Uterus (tissue), 4 donors: ENCODE results near the gene ICA1. TPM values are rescaled to one million over a fixed set of nuclear protein-coding genes. Genes with fewer than 3 reads are reported as not detected.

ENCODE experiments used
- DNase-seq, 2 donors: peaks; one replicate each; pipeline ENCODE4 v3.0.0-alpha.2; 2019 to 2020
- H3K27ac ChIP-seq, 2 donors: fragments of 200-600 bp; sonication (generic); 1 replicate in 1 of 2; 2 replicates in 1 of 2; pipeline ENCODE4 v1.5.1; 2016 to 2018
- H3K27me3 ChIP-seq, 2 donors: fragments of 200-600 bp; sonication (generic); one replicate each; pipeline ENCODE4 v1.5.1; 2018 to 2019; ENCODE audit warnings: control low read depth in 1 of 2
- H3K36me3 ChIP-seq, 2 donors: fragments of 200-600 bp; sonication (generic); one replicate each; pipeline ENCODE4 v1.5.1; 2019; ENCODE audit warnings: control low read depth in 1 of 2
- H3K4me1 ChIP-seq, 2 donors: fragments of 200-600 bp; sonication (generic); one replicate each; pipeline ENCODE4 v1.5.1; 2018 to 2019; ENCODE audit warnings: control low read depth in 1 of 2
- H3K4me3 ChIP-seq, 2 donors: fragments of 200-600 bp; sonication (generic); 1 replicate in 1 of 2; 2 replicates in 1 of 2; pipeline ENCODE4 v1.5.1; 2018 to 2019; ENCODE audit warnings: mild to moderate bottlenecking in 1 of 2
- H3K9me3 ChIP-seq, 2 donors: fragments of 200-600 bp; sonication (generic); one replicate each; pipeline ENCODE4 v1.5.1; 2019; ENCODE audit warnings: control low read depth in 1 of 2
- POLR2A ChIP-seq, 2 donors: fragments of 450-650 bp; IDR thresholded peaks; one replicate each; pipeline ENCODE4 v1.6.1; 2016; ENCODE audit warnings: antibody characterized with exemption in 2 of 2, mild to moderate bottlenecking in 1 of 2, moderate library complexity in 1 of 2
- intact Hi-C: fragments of 100-400 bp; cut with DNase I; formaldehyde crosslinking; loops from one replicate; pipeline ENCODE4 v1.15.1; 2023; ENCODE audit warnings: low total_unique reads
- total RNA-seq, 4 donors: library from RNA; depleted of rRNA in 3 of 4; stranded (reverse); fragments of >200 nt in 3 of 4; gene quantifications; one replicate each; pipeline versions ENCODE4 v1.1.0 to v1.2.4, GENCODE V29; 2014 to 2023
- TF ChIP-seq, protein P1 (sequence below), 4 experiments: fragments of 200-600 bp in 2 of 4; fragments of 450-650 bp in 2 of 4; sonication (generic) in 2 of 4; IDR thresholded peaks; one replicate each; pipeline ENCODE4 v1.5.1; 2016 to 2019; ENCODE audit warnings: antibody characterized with exemption in 4 of 4, mild to moderate bottlenecking in 2 of 4, moderate library complexity in 1 of 4
- donor health status: DM: yes; HTN: yes; CAD: no.

ICA1 gene
- total RNA-seq, 4 donors from 2014 or later, result 3.5 to 36.9 (median 28.5) TPM

DNA sequence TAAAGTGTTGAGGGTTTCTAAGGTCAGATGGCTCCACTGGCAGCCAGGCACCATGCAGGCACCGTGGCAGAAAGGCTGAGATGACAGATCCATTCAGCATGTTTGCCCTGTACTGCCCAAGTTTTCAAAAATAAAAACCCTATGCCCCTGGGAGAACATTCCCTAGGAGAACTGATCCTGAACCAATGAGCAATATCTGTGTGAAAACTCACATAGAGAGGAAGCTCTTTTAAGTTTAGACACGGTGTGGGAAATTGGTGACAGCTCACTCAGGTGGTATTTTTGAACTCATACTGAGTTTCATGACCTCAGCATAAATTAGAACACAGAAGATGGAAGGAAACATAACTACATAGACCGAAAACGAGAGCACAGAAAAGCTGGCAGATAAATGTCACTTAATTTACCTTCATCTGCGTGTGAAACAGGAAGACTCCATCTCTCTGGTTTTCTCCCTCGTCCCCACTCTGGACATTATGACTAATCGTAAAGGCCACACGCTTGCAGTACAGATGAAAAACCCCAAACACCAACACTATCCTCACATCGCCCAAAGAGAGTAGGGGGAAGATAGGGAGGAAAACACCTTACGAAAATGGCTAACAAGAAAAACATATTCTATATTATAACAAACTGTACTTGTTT is 127.8 kb downstream of the ICA1 start:
- DNase-seq, result no peak
- no peaks in the 10 kb centered on the region for H3K36me3 ChIP-seq
- no peaks in the 10 kb centered on the region for H3K9me3 ChIP-seq
- no peaks in the 10 kb centered on the region for H3K4me1 ChIP-seq
- H3K27me3 ChIP-seq, result no peaks in the 10 kb centered on the region
- intact Hi-C loops, result no loop called here
- no peak overlapping the region for H3K27ac ChIP-seq
- no peak overlapping the region for H3K4me3 ChIP-seq
- TF ChIP-seq POLR2A (IDR thresholded peaks at IDR 0.05), result no peak
- TF ChIP-seq, protein P1, sequence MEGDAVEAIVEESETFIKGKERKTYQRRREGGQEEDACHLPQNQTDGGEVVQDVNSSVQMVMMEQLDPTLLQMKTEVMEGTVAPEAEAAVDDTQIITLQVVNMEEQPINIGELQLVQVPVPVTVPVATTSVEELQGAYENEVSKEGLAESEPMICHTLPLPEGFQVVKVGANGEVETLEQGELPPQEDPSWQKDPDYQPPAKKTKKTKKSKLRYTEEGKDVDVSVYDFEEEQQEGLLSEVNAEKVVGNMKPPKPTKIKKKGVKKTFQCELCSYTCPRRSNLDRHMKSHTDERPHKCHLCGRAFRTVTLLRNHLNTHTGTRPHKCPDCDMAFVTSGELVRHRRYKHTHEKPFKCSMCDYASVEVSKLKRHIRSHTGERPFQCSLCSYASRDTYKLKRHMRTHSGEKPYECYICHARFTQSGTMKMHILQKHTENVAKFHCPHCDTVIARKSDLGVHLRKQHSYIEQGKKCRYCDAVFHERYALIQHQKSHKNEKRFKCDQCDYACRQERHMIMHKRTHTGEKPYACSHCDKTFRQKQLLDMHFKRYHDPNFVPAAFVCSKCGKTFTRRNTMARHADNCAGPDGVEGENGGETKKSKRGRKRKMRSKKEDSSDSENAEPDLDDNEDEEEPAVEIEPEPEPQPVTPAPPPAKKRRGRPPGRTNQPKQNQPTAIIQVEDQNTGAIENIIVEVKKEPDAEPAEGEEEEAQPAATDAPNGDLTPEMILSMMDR (IDR thresholded peaks at IDR 0.05), result no peak

DNA sequence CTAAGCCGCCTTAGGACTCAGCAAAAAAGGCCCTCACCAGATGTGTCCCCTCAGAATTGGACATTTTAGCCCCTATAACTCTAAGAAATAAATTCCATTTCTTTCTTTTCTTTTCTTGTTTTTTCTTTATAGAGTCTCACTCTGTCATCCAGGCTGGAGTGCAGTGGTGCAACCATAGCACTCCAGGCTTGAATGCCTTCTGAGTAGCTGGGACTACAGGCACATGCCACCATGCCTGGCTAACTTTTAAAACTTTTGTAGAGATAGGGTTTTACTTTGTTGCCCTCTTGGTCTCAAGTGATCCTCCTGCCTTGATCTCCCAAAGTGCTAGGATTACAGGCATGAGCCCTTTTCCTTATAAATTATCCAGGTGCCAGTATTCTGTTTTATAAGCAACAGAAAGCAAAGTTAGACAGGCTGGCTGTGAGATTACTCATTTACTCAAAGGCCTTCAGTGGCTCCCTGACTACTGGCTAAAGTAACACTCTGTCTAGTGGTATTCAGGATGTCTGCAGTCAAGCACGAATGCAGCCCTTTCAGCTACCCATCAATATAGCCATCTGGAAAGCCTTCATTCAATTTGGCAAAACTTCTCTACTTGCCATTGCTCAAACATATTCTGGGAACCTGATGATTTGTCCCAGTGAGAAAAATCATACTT is 128.6 kb downstream of the ICA1 start:
- Histone ChIP-seq H3K9me3 (no peaks in the 10 kb centered on the region), H3K27ac (no peak overlapping the region), H3K36me3 (no peaks in the 10 kb centered on the region), H3K4me1 (no peaks in the 10 kb centered on the region), H3K4me3 (no peak overlapping the region), H3K27me3 (no peaks in the 10 kb centered on the region)
- DNase-seq, result no peak
- TF ChIP-seq POLR2A (IDR thresholded peaks at IDR 0.05), result no peak
- TF ChIP-seq, protein P1 (IDR thresholded peaks at IDR 0.05), result no peak
- intact Hi-C loops, result no loop called here

DNA sequence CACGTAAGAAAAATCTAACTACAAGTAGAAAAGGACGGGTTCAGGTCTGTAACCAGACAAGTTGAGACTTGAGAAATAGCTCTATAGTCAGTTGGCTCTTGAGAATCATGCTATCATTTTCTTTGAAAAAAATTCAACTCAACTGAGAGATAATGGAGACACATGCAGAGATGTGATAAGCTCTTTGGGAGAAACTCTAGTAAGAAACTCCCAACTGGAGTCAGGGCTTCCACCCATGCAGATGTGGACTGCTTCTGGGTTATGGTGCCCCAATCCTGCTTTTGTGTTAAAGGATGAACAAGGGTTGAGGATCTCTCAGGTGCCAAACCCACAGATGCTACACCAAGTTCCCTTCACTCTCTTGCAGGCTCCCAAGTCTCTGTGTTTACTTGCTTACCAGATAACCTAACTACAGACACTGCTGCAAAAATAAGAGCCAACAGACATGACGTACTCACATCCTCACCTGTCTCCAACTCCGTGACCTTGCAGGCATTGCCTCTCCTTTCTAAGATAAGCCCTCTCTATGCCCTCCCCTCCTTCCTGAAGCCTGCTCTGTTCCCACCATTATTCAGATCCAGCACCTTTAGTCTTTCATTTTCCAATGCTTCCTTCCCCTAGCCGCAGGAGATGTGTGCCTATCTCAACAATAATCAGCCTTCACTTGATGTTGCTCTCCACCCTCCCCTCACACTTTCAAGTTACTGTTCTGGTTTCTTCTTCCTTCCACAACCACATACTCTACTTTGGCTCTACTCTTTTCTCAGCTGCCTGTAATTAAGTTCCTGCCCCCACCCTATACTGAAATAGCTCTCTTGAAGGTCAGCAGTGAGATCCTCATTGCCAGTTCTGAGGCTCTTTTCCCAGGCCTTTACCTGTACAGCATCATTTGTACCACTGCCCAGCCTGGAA is 130.0 kb downstream of the ICA1 start:
- intact Hi-C loops, result no loop called here
- Histone ChIP-seq H3K4me3 (no peak overlapping the region), H3K27ac (no peak overlapping the region), H3K36me3 (no peaks in the 10 kb centered on the region), H3K4me1 (no peaks in the 10 kb centered on the region), H3K9me3 (no peaks in the 10 kb centered on the region), H3K27me3 (no peaks in the 10 kb centered on the region)
- no peak for DNase-seq
- TF ChIP-seq, protein P1 (IDR thresholded peaks at IDR 0.05), result no peak
- no peak for TF ChIP-seq POLR2A (IDR thresholded peaks at IDR 0.05)

DNA sequence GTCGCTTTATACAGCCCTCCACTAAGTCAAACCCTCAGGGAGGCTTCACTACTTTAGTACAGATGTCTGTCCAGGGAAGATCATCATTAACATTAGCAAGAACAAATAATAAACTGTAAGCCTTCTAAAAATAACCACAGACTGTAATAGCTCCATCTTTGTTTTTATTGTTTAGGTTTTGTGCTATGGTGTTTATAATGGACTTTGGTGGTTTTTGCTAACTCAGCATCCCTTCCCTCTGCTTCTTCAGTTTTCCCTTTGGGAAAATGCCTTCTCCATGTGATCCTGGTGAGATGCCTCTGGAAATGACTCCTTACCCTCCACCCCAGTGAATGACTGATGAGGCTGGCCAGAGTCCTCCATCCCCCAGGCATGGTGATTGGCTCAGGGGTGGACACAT is 131.3 kb downstream of the ICA1 start:
- H3K36me3 ChIP-seq, result no peaks in the 10 kb centered on the region
- no peaks in the 10 kb centered on the region for H3K27me3 ChIP-seq
- no peak for DNase-seq
- H3K9me3 ChIP-seq, result no peaks in the 10 kb centered on the region
- H3K4me3 ChIP-seq, result no peak overlapping the region
- H3K4me1 ChIP-seq, result no peaks in the 10 kb centered on the region
- TF ChIP-seq POLR2A (IDR thresholded peaks at IDR 0.05), result no peak
- TF ChIP-seq, protein P1 (IDR thresholded peaks at IDR 0.05), result no peak
- H3K27ac ChIP-seq, result no peak overlapping the region
- intact Hi-C loops, result no loop called here

DNA sequence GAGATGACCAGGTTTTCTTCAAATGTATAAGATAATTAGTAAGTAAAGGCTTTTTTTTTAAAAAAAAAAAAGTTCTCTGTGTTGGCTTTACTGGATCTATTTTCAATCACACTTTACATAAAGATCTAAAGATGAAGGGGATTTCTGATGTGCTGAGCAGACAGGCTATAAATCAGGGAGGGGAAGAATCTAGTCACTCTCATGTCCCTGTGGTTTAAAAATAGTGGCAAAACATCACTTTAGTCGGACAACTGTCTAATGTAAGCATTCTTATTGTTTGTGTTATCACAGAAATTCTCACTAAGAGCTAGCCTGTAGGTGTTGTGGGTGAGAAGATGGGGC is 132.7 kb downstream of the ICA1 start:
- Histone ChIP-seq H3K4me1 (no peaks in the 10 kb centered on the region), H3K4me3 (no peak overlapping the region), H3K9me3 (no peaks in the 10 kb centered on the region), H3K27me3 (no peaks in the 10 kb centered on the region), H3K36me3 (no peaks in the 10 kb centered on the region), H3K27ac (no peak overlapping the region)
- TF ChIP-seq, protein P1 (IDR thresholded peaks at IDR 0.05), result no peak
- TF ChIP-seq POLR2A (IDR thresholded peaks at IDR 0.05), result no peak
- intact Hi-C loops, result no loop called here
- DNase-seq, result no peak
